NCI-H510A treated with DMSO at 0.1 percent for 48 hours (cell line): ENCODE measurements around the gene PIK3R6.

ENCODE experiments used
- DNase-seq: peaks from one replicate; lab custom pipeline; 2025; lab: John Stamatoyannopoulos, UW

The PIK3R6 gene

GRCh38 chr17:8867361-8867981 lies at the start of gene PIK3R6:
PIK3R6 (minus strand) TSS chr17:8867674; CDS start chr17:8849794, 17,880 bp downstream.
- DNase-seq = no peak

GRCh38 chr17:8916466-8916865 lies 49.0 kb upstream of the PIK3R6 start:
- no peak for DNase-seq

- DNase-seq = no peak
Observed at GRCh38 chr17:8914554-8914953, 47.1 kb upstream of the PIK3R6 start.

GRCh38 chr17:8913879-8914278 lies 46.4 kb upstream of the PIK3R6 start:
- no peak for DNase-seq

- no peak for DNase-seq
Observed at GRCh38 chr17:8913091-8913490, 45.6 kb upstream of the PIK3R6 start.

GRCh38 chr17:8912084-8912981 lies 44.9 kb upstream of the PIK3R6 start:
- DNase-seq = no peak

GRCh38 chr17:8910969-8911604 lies 43.6 kb upstream of the PIK3R6 start:
- DNase-seq = no peak

- no peak for DNase-seq
Observed at GRCh38 chr17:8909586-8910270, 42.3 kb upstream of the PIK3R6 start.

- no peak for DNase-seq
Observed at GRCh38 chr17:8905331-8905730, 37.9 kb upstream of the PIK3R6 start.

GRCh38 chr17:8904686-8905085 lies 37.2 kb upstream of the PIK3R6 start:
- DNase-seq = no peak

GRCh38 chr17:8904201-8904600 lies 36.7 kb upstream of the PIK3R6 start:
- DNase-seq = no peak

- DNase-seq = no peak
Observed at GRCh38 chr17:8900626-8901585, 33.4 kb upstream of the PIK3R6 start.

GRCh38 chr17:8900207-8900606 lies 32.7 kb upstream of the PIK3R6 start:
- no peak for DNase-seq

- no peak for DNase-seq
Observed at GRCh38 chr17:8898636-8899035, 31.2 kb upstream of the PIK3R6 start.

GRCh38 chr17:8898126-8898525 lies 30.7 kb upstream of the PIK3R6 start:
- DNase-seq = no peak

- DNase-seq = no peak
Observed at GRCh38 chr17:8896641-8897635, 29.5 kb upstream of the PIK3R6 start.

GRCh38 chr17:8896087-8896486 lies 28.6 kb upstream of the PIK3R6 start:
- DNase-seq = no peak

- DNase-seq = peak; percentile 27
Observed at GRCh38 chr17:8894673-8895578, 27.5 kb upstream of the PIK3R6 start.

- DNase-seq = no peak
Observed at GRCh38 chr17:8894202-8894671, 26.8 kb upstream of the PIK3R6 start.
